Measurements from ENCODE around the gene FAM110D. TPM values are rescaled to one million over a fixed set of nuclear protein-coding genes. Genes with fewer than 3 reads are reported as not detected.

The FAM110D gene
- total RNA-seq, 1 experiment from 2014 or later, result 0.05 TPM

Other genes with a start within 250 kb of the FAM110D start
- 8.5 TPM for gene PAFAH2, start 161.0 kb upstream of the FAM110D start, total RNA-seq (2021; ENCODE audit: unreplicated experiment)
- 0.10 TPM for gene EXTL1, start 137.3 kb upstream of the FAM110D start, total RNA-seq (2021; ENCODE audit: unreplicated experiment)
- gene SLC30A2, start 113.0 kb upstream of the FAM110D start, total RNA-seq (2021; ENCODE audit: unreplicated experiment), result 0.23 TPM
- not detected for gene TRIM63, start 91.4 kb upstream of the FAM110D start, total RNA-seq (2021; ENCODE audit: unreplicated experiment)
- gene PDIK1L, start 47.3 kb upstream of the FAM110D start, total RNA-seq (2021; ENCODE audit: unreplicated experiment), result 8.0 TPM
- gene C1orf232, start 9.9 kb downstream of the FAM110D start, total RNA-seq (2021; ENCODE audit: unreplicated experiment), result not detected
- gene ZNF593, start 10.8 kb downstream of the FAM110D start, total RNA-seq (2021; ENCODE audit: unreplicated experiment), result 108 TPM
- gene ZNF593OS, start 12.8 kb downstream of the FAM110D start, total RNA-seq (2021; ENCODE audit: unreplicated experiment), result not detected
- 13.7 TPM for gene CNKSR1, start 18.4 kb downstream of the FAM110D start, total RNA-seq (2021; ENCODE audit: unreplicated experiment)
- gene CATSPER4, start 31.5 kb downstream of the FAM110D start, total RNA-seq (2021; ENCODE audit: unreplicated experiment), result not detected
- 51.8 TPM for gene CEP85, start 75.1 kb downstream of the FAM110D start, total RNA-seq (2021; ENCODE audit: unreplicated experiment)
- 193 TPM for gene SH3BGRL3, start 121.0 kb downstream of the FAM110D start, total RNA-seq (2021; ENCODE audit: unreplicated experiment)
- 23.7 TPM for gene UBXN11, start 147.6 kb downstream of the FAM110D start, total RNA-seq (2021; ENCODE audit: unreplicated experiment)
- gene CD52, start 158.9 kb downstream of the FAM110D start, total RNA-seq (2021; ENCODE audit: unreplicated experiment), result 1.6 TPM
- gene CRYBG2, start 195.1 kb downstream of the FAM110D start, total RNA-seq (2021; ENCODE audit: unreplicated experiment), result 0.64 TPM
- not detected for gene ZNF683, start 213.7 kb downstream of the FAM110D start, total RNA-seq (2021; ENCODE audit: unreplicated experiment)

Data from Panc1 (cell line).